GM18526 (cell line): ENCODE results near the gene NUFIP1.

Experiments
- POLR2A ChIP-seq: IDR thresholded peaks from 3 replicates; pipeline ENCODE4 v1.6.1; 2011; ENCODE audit not compliant: insufficient read length; ENCODE audit errors: extremely low read depth

The NUFIP1 gene

GRCh38 chr13:44908712-44909111 lies 80.6 kb downstream of the NUFIP1 start:
- no peak for TF ChIP-seq POLR2A

- no peak for TF ChIP-seq POLR2A
Observed at GRCh38 chr13:44908266-44908665, 81.0 kb downstream of the NUFIP1 start.

- no peak for TF ChIP-seq POLR2A
Observed at GRCh38 chr13:44906713-44907112, 82.6 kb downstream of the NUFIP1 start.

GRCh38 chr13:44906230-44906629 lies 83.0 kb downstream of the NUFIP1 start:
- no peak for TF ChIP-seq POLR2A

- TF ChIP-seq POLR2A: no peak
Observed at GRCh38 chr13:44905556-44905955, 83.7 kb downstream of the NUFIP1 start.

GRCh38 chr13:44904967-44905366 lies 84.3 kb downstream of the NUFIP1 start:
- TF ChIP-seq POLR2A: no peak

GRCh38 chr13:44903574-44903985 lies 85.7 kb downstream of the NUFIP1 start:
- no peak for TF ChIP-seq POLR2A

GRCh38 chr13:44902738-44903137 lies 86.5 kb downstream of the NUFIP1 start:
- no peak for TF ChIP-seq POLR2A

GRCh38 chr13:44899967-44900366 lies 89.3 kb downstream of the NUFIP1 start:
- TF ChIP-seq POLR2A: no peak

- no peak for TF ChIP-seq POLR2A
Observed at GRCh38 chr13:44895953-44896335, 93.3 kb downstream of the NUFIP1 start.

- no peak for TF ChIP-seq POLR2A
Observed at GRCh38 chr13:44895264-44895952, 93.9 kb downstream of the NUFIP1 start.

GRCh38 chr13:44894001-44894770 lies 95.1 kb downstream of the NUFIP1 start:
- TF ChIP-seq POLR2A: no peak
